Right lobe of liver (tissue), 6 donors: ENCODE data around the gene ATP10A. TPM values are rescaled to one million over a fixed set of nuclear protein-coding genes. Genes with fewer than 3 reads are reported as not detected.
A peak's percentile ranks its signal among the peaks of the same experiment; 100 is the strongest.

Experiments
- ATAC-seq, 4 donors: fragments of 200-7000 bp; cut with Tn5 transposase; one replicate each; pipeline ENCODE4 v1.9.1; 2020; ENCODE audit warnings: mild to moderate bottlenecking in 4 of 4, moderate library complexity in 4 of 4
- DNase-seq, 3 donors: peaks; one replicate each; pipeline ENCODE4 v3.0.0-alpha.2; 2020
- H3K27ac ChIP-seq, 3 donors: fragments of 200-600 bp; one replicate each; pipeline ENCODE4 v1.8.0; 2022
- H3K27me3 ChIP-seq, 2 donors: fragments of 200-600 bp; one replicate each; pipeline ENCODE4 v1.8.0; 2022
- H3K36me3 ChIP-seq, 4 donors: fragments of 200-600 bp; sonication (generic) in 1 of 4; one replicate each; pipeline versions ENCODE4 v1.5.1 to v1.8.0; 2017 to 2022; ENCODE audit warnings: control low read depth in 1 of 4
- H3K4me1 ChIP-seq, 4 donors: fragments of 200-600 bp; sonication (generic) in 1 of 4; one replicate each; pipeline versions ENCODE4 v1.5.1 to v1.8.0; 2017 to 2022; ENCODE audit warnings: control low read depth in 1 of 4
- H3K4me3 ChIP-seq, 3 donors: fragments of 200-600 bp; one replicate each; pipeline ENCODE4 v1.8.0; 2022
- H3K9me3 ChIP-seq, 4 donors: fragments of 200-600 bp; sonication (generic) in 1 of 4; one replicate each; pipeline versions ENCODE4 v1.5.1 to v1.8.0; 2017 to 2022; ENCODE audit warnings: control low read depth in 1 of 4
- CTCF ChIP-seq, 4 donors: fragments of 200-600 bp in 3 of 4; fragments of 450-650 bp in 1 of 4; IDR thresholded peaks; one replicate each; pipeline versions ENCODE4 v1.5.1 to v1.8.0; 2016 to 2022; ENCODE audit warnings: antibody characterized with exemption in 4 of 4, mild to moderate bottlenecking in 2 of 4
- POLR2A ChIP-seq: fragments of 450-650 bp; IDR thresholded peaks from one replicate; pipeline ENCODE4 v1.6.1; 2017; ENCODE audit warnings: antibody characterized with exemption, mild to moderate bottlenecking
- WGBS: methylation state at CpG from one replicate; pipeline ENCODE4 v1.1.6; 2018; ENCODE audit warnings: low coverage, low lambda C conversion rate; ENCODE audit not compliant: insufficient coverage; ENCODE audit errors: missing lambda C conversion rate; 5-methylcytosine and 5-hydroxymethylcytosine counted together
- intact Hi-C, 2 donors: fragments of 100-400 bp; cut with DNase I; formaldehyde crosslinking; loops; one replicate each; pipeline versions ENCODE4 v1.11.2 to v1.14.1; 2022
- total RNA-seq, 6 experiments: library from RNA; depleted of rRNA in 2 of 6; stranded (reverse); fragments of >200 nt in 2 of 6; fragmentation: NEBNext Ultra II Directional in 3 of 6; extraction: Animal tissue kit (Norgen Biotek cat#: 25700) in 3 of 6; gene quantifications; one replicate each; pipeline versions ENCODE4 v1.1.0 to v1.2.4, GENCODE V29; 2016 to 2023
- donor health status: DM: no; HTN: yes; CAD: no.
- donor health status: DM: no; HTN: no; CAD: no.
- donor health status: DM: no; HTN: no; CAD: no.
- donor health status: DM: no; HTN: yes; CAD: no.
- donor health status: DM: no; HTN: yes; CAD: no.

ATP10A gene
- total RNA-seq, 6 experiments from 2014 or later: 0.15 to 1.00 (median 0.34) TPM

GRCh38 chr15:25900901-25901300 lies 37.8 kb upstream of the ATP10A start:
- intact Hi-C loops: no loop called here
- H3K27ac ChIP-seq: no peak overlapping the region

GRCh38 chr15:25900431-25900830 lies 37.3 kb upstream of the ATP10A start:
- TF ChIP-seq CTCF (IDR thresholded peaks at IDR 0.05) (no peak), POLR2A (no peak)
- 57% methylated on average over 2 of the region's 2 CpGs for WGBS
- Histone ChIP-seq H3K27me3 (no peaks in the 10 kb centered on the region), H3K9me3 (no peaks in the 10 kb centered on the region), H3K36me3 (no peaks in the 10 kb centered on the region), H3K4me1 (no peaks in the 10 kb centered on the region), H3K27ac (no peak overlapping the region), H3K4me3 (no peak overlapping the region)
- no peak for DNase-seq
- intact Hi-C loops: no loop called here
- ATAC-seq: no peak

More at GRCh38 chr15:25900901-25901300, 37.8 kb upstream of the ATP10A start:
- H3K4me3 ChIP-seq: no peak overlapping the region
- no peaks in the 10 kb centered on the region for H3K9me3 ChIP-seq
- H3K36me3 ChIP-seq: no peaks in the 10 kb centered on the region
- no peaks in the 10 kb centered on the region for H3K27me3 ChIP-seq
- no peak for DNase-seq
- 48% methylated on average over 2 of the region's 5 CpGs for WGBS
- H3K4me1 ChIP-seq: no peaks in the 10 kb centered on the region
- ATAC-seq: peak in 1 of 4 donors; percentile 56
- no peak for TF ChIP-seq CTCF (IDR thresholded peaks at IDR 0.05)
- TF ChIP-seq POLR2A: no peak

DNA sequence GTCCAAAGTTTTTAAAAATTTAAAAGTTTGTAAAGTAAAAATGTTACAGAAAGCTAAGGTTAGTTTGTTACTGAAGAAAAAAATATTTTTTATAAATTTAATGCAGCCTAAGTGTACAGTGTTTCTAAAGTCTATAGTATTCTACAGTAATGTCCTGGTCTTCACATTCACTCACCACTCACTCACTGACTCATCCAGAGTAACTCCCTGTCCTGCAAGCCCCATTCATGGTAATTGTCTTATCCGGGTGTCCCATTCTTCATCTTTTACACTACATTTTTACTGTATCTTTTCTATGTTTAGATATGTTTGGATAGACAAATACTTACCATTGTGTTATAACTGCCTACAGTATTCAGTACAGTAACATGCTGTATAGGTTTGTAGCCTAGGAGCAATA lies 36.7 kb upstream of the ATP10A start:
- H3K4me1 ChIP-seq: no peaks in the 10 kb centered on the region
- TF ChIP-seq CTCF (IDR thresholded peaks at IDR 0.05) (no peak), POLR2A (no peak)
- H3K4me3 ChIP-seq: no peak overlapping the region
- H3K27me3 ChIP-seq: no peaks in the 10 kb centered on the region
- no peaks in the 10 kb centered on the region for H3K36me3 ChIP-seq
- intact Hi-C loops: no loop called here
- WGBS: 50% methylated on average over 1 of the region's 1 CpG
- ATAC-seq (no peak), DNase-seq (no peak)
- H3K9me3 ChIP-seq: no peaks in the 10 kb centered on the region
- H3K27ac ChIP-seq: no peak overlapping the region

DNA sequence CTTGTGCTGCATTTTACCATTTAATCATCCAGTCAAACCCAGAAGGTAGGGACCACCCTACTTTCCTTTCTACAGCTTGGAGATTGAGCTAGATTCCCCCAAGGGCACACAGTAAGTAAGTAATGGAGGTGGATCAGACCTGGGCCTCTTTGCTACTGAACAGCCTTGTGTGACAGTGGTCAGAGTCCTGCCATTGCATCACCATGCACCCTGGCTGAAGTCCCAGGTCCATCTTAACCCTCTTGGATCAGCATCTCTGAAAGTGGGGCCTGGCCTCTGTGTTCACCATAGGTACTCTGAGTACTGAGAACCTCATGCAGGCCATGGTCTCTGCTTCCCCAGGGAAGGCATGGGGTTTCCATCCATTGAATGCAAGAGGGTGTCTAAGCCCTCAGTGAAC lies 34.5 kb upstream of the ATP10A start:
- no peaks in the 10 kb centered on the region for H3K27me3 ChIP-seq
- H3K9me3 ChIP-seq: no peaks in the 10 kb centered on the region
- DNase-seq (no peak), ATAC-seq (peak in 1 of 4 donors; percentile 76)
- TF ChIP-seq CTCF (IDR thresholded peaks at IDR 0.05) (no peak), POLR2A (no peak)
- H3K36me3 ChIP-seq: no peaks in the 10 kb centered on the region
- intact Hi-C loops: no loop called here
- no peak overlapping the region for H3K4me3 ChIP-seq
- no peaks in the 10 kb centered on the region for H3K4me1 ChIP-seq
- no peak overlapping the region for H3K27ac ChIP-seq

DNA sequence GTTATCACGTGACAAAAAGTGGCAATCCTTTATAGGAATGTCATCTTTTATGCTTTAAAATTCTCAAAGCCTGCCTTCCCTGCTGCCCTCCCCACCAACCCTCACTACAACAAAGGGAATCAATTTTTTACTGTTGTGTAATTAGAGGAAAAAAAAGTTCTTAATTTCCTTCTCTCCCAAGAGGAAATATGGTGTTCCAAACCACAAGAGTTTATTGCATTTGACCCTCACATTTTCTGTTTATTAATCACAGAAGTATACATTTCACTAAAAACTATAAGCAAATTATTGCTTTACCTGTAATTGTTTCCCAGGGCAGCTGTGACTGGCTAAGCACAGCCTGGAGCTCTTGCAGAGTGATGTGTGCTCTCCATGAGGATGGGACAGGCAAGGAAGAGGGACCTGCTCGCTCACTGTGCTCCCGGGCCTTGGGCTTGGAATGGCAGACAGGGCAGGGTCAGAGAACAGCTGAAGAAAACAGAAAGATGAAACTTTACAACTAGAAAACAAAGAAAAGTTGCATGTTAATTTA lies 31.3 kb upstream of the ATP10A start:
- Histone ChIP-seq H3K36me3 (no peaks in the 10 kb centered on the region), H3K4me3 (no peak overlapping the region), H3K4me1 (no peaks in the 10 kb centered on the region), H3K27ac (no peak overlapping the region), H3K9me3 (no peaks in the 10 kb centered on the region), H3K27me3 (no peaks in the 10 kb centered on the region)
- 64% methylated on average over 3 of the region's 3 CpGs for WGBS
- ATAC-seq (no peak), DNase-seq (no peak)
- TF ChIP-seq CTCF (IDR thresholded peaks at IDR 0.05): no peak
- no peak for TF ChIP-seq POLR2A
- intact Hi-C loops: no loop called here
